ENCODE measurements around the gene MRPS18A. TPM values are rescaled to one million over a fixed set of nuclear protein-coding genes. Genes with fewer than 3 reads are reported as not detected.

MRPS18A gene
- total and polyA plus RNA-seq, 2 donors (not counting 1 experiment from before 2014, with no cell fraction given): 39.6 to 46.3 TPM

GRCh38 chr6:43682724-43683429, 4.7 kb downstream of the MRPS18A start:
- Histone ChIP-seq H4K20me1 (ENCODE audit: control insufficient read depth, insufficient read depth, low read length, poor library complexity, severe bottlenecking) (peaks cover 68% of the 10 kb centered on the region), H3K9ac (ENCODE audit: low read length) (no peak overlapping the region), H3K36me3 (replicated peaks in 1 of 2; ENCODE audit: control extremely low read depth in 1 of 2, control insufficient read depth in 1 of 2, extremely low read depth in 1 of 2, insufficient read depth in 2 of 2, low read length in 1 of 2) (peaks cover 17 to 48% of the 10 kb centered on the region in 2 experiments)

More at GRCh38 chr6:43682724-43683429, 4.7 kb downstream of the MRPS18A start:
- peaks cover 32 to 37% of the 10 kb centered on the region in 2 donors for H3K4me1 ChIP-seq (ENCODE audit: control insufficient read depth in 2 of 2, insufficient read depth in 2 of 2, low read length in 2 of 2)
- peaks cover 49% of the 10 kb centered on the region for H3K4me1 Mint-ChIP-seq
- no peak overlapping the region for H3K4me3 Mint-ChIP-seq
- no peak for ATAC-seq (ENCODE audit: low read depth)
- H3K79me2 ChIP-seq (ENCODE audit: control insufficient read depth, insufficient read depth, low read length): peaks cover 86% of the 10 kb centered on the region
- H3K27me3 Mint-ChIP-seq: no peaks in the 10 kb centered on the region
- CTCF ChIA-PET: interaction anchor here (0.9 to 1.1 kb wide), 2 partner anchors 42 to 87 kb away, joined by 3 to 4 read pairs; partner anchors contain the start of gene VEGFA
- no peaks in the 10 kb centered on the region for H3K27me3 ChIP-seq (replicated peaks in 1 of 4; ENCODE audit: control extremely low read depth in 1 of 4, control insufficient read depth in 3 of 4, insufficient read depth in 4 of 4, low read length in 3 of 4)
- intact Hi-C loops (cut with micrococcal nuclease): loop anchor here (10.0 kb wide), 1 partner anchor 1468 kb away; the partner anchor contains the start of gene MRPS10
- TF ChIP-seq EZH2 (IDR thresholded peaks at IDR 0.05; ENCODE audit: borderline replicate concordance, insufficient read depth, low read depth, low read length, poor library complexity, severe bottlenecking) (no peak), CTCF (IDR thresholded peaks at IDR 0.05) (no peak)
- DNase-seq: no peak
- no peak overlapping the region for H2AFZ ChIP-seq (ENCODE audit: insufficient read depth, low read depth, low read length, poor library complexity, severe bottlenecking)
- H3K4me2 ChIP-seq (replicated peaks; ENCODE audit: low read depth, low read length, poor library complexity, severe bottlenecking): no peak overlapping the region
- no peak overlapping the region for H3K27ac ChIP-seq (ENCODE audit: low read length in 2 of 2)
- 100% methylated on average over 3 of the region's 8 CpGs for WGBS (ENCODE audit: insufficient coverage)
- POLR2A ChIA-PET: no interaction called here
- no peak overlapping the region for H3K4me3 ChIP-seq (ENCODE audit: control extremely low read depth in 1 of 5, extremely low read depth in 1 of 5, insufficient read depth in 1 of 5, low read depth in 2 of 5, low read length in 4 of 5)
- no peak overlapping the region for H3K27ac Mint-ChIP-seq
- no peaks in the 10 kb centered on the region for H3K9me3 ChIP-seq (ENCODE audit: control extremely low read depth in 1 of 3, control insufficient read depth in 2 of 3, insufficient read depth in 1 of 3, low read length in 2 of 3)
- no peaks in the 10 kb centered on the region for H3K9me3 Mint-ChIP-seq (ENCODE audit: insufficient read depth)

Measured in B cell (primary cell).